Kidney (tissue), 14 donors: ENCODE data around the gene SLC18B1. TPM values are rescaled to one million over a fixed set of nuclear protein-coding genes. Genes with fewer than 3 reads are reported as not detected.

ENCODE experiments used
- DNase-seq, 5 donors: peaks; one replicate each; pipeline ENCODE4 v3.0.0-alpha.2; 2013 to 2020
- FAIRE-seq: peaks from 2 replicates; lab custom pipeline; 2012; peaks lifted over from hg19 to GRCh38; lab: Jason Lieb, UNC
- H3K27ac ChIP-seq, 2 donors: one replicate each; pipeline ENCODE4 v1.7.0; 2013; ENCODE audit warnings: low read depth in 2 of 2, low read length in 2 of 2, inconsistent platforms in 1 of 2
- H3K27me3 ChIP-seq: one replicate; pipeline ENCODE4 v1.7.1; 2013; ENCODE audit warnings: low read length, inconsistent platforms; ENCODE audit not compliant: control insufficient read depth, insufficient read depth
- H3K36me3 ChIP-seq, 3 donors: one replicate each; pipeline versions ENCODE4 v1.7.0 to v1.7.1; 2013; ENCODE audit warnings: low read length in 3 of 3, control low read depth in 1 of 3, inconsistent platforms in 1 of 3; ENCODE audit not compliant: insufficient read depth in 3 of 3, control insufficient read depth in 2 of 3
- H3K4me1 ChIP-seq, 3 donors: one replicate each; pipeline versions ENCODE4 v1.7.0 to v1.7.1; 2013; ENCODE audit warnings: low read length in 3 of 3, inconsistent platforms in 1 of 3, low read depth in 1 of 3; ENCODE audit not compliant: control insufficient read depth in 2 of 3, insufficient read depth in 2 of 3
- H3K4me3 ChIP-seq, 3 donors: one replicate each; pipeline versions ENCODE4 v1.7.0 to v1.8.1; 2013; ENCODE audit warnings: low read length in 3 of 3, control low read depth in 1 of 3, inconsistent platforms in 1 of 3
- H3K9ac ChIP-seq, 3 donors: one replicate each; pipeline versions ENCODE4 v1.7.0 to v1.7.1; 2013; ENCODE audit warnings: low read length in 3 of 3, control low read depth in 1 of 3, inconsistent platforms in 1 of 3
- H3K9me3 ChIP-seq, 3 donors: one replicate each; pipeline versions ENCODE4 v1.7.0 to v1.7.1; 2013; ENCODE audit warnings: low read length in 3 of 3, control low read depth in 1 of 3, inconsistent platforms in 1 of 3; ENCODE audit not compliant: control insufficient read depth in 2 of 3, insufficient read depth in 1 of 3
- CTCF ChIP-seq: IDR thresholded peaks from 3 replicates; pipeline ENCODE4 v1.5.1; 2012; ENCODE audit warnings: mild to moderate bottlenecking, moderate library complexity, borderline replicate concordance; ENCODE audit not compliant: insufficient read depth; ENCODE audit errors: extremely low read depth
- intact Hi-C: fragments of 100-400 bp; cut with DNase I; formaldehyde crosslinking; loops from one replicate; pipeline ENCODE4 v1.11.1; 2022
- polyA plus RNA-seq: library from polyadenylated mRNA; stranded (reverse); fragments of 350-450 nt; fragmentation: Illumina TruSeq; extraction: RNeasy Lipid Tissue Mini Kit (QIAGEN cat#74804); gene quantifications from one replicate; pipeline ENCODE4 v1.2.3, GENCODE V29; 2014; ENCODE audit warnings: low read depth, low replicate concordance; ENCODE audit not compliant: insufficient read depth
- total RNA-seq: library from RNA; stranded (reverse); fragmentation: NEBNext Ultra II Directional; extraction: Animal tissue kit (Norgen Biotek cat#: 25700); gene quantifications from one replicate; pipeline ENCODE4 v1.2.1, GENCODE V29; 2021
- donor health status: control.
- donor health status: control.
- donor health status: control.
- donor health status: control.
- donor health status: control.
- donor health status: DM: yes; HTN: yes; CAD: no.
- donor health status: Normal renal cell carcinoma (clear cell type).

The SLC18B1 gene
- total and polyA plus RNA-seq, 2 donors from 2014 or later, result 16.9 to 17.2 TPM

GRCh38 chr6:132765560-132765959, 32.9 kb downstream of the SLC18B1 start:
- peak in 1 of 5 donors; percentile 7 for DNase-seq
- FAIRE-seq, result no peak
- Histone ChIP-seq H3K27ac (no peak overlapping the region), H3K9me3 (no peaks in the 10 kb centered on the region), H3K4me3 (no peak overlapping the region), H3K27me3 (no peaks in the 10 kb centered on the region), H3K36me3 (no peaks in the 10 kb centered on the region), H3K4me1 (peaks cover 0 to 9% (median 8%) of the 10 kb centered on the region in 3 donors), H3K9ac (no peak overlapping the region)
- intact Hi-C loops, result no loop called here
- no peak for TF ChIP-seq CTCF

- no peak for FAIRE-seq
Measured at GRCh38 chr6:132764370-132764769, 34.1 kb downstream of the SLC18B1 start.

GRCh38 chr6:132763269-132763668, 35.2 kb downstream of the SLC18B1 start:
- no peaks in the 10 kb centered on the region for H3K9me3 ChIP-seq
- H3K36me3 ChIP-seq, result no peaks in the 10 kb centered on the region
- H3K9ac ChIP-seq, result no peak overlapping the region
- no peak for FAIRE-seq
- no peaks in the 10 kb centered on the region for H3K27me3 ChIP-seq
- H3K4me3 ChIP-seq, result no peak overlapping the region
- H3K27ac ChIP-seq, result no peak overlapping the region
- peaks cover 0 to 9% (median 8%) of the 10 kb centered on the region in 3 donors for H3K4me1 ChIP-seq
- DNase-seq, result peak in 4 of 5 donors; percentile 21 to 75 (median 37)
- intact Hi-C loops, result no loop called here
- TF ChIP-seq CTCF, result no peak

More at GRCh38 chr6:132764370-132764769, 34.1 kb downstream of the SLC18B1 start:
- DNase-seq, result peak in 4 of 5 donors; percentile 15 to 70 (median 48)
- no peaks in the 10 kb centered on the region for H3K36me3 ChIP-seq
- TF ChIP-seq CTCF, result no peak
- peaks cover 0 to 9% (median 8%) of the 10 kb centered on the region in 3 donors for H3K4me1 ChIP-seq
- H3K9me3 ChIP-seq, result no peaks in the 10 kb centered on the region
- no peak overlapping the region for H3K4me3 ChIP-seq
- H3K9ac ChIP-seq, result no peak overlapping the region
- no peaks in the 10 kb centered on the region for H3K27me3 ChIP-seq
- H3K27ac ChIP-seq, result no peak overlapping the region
- intact Hi-C loops, result no loop called here

GRCh38 chr6:132760256-132760655, 38.2 kb downstream of the SLC18B1 start:
- FAIRE-seq (no peak), DNase-seq (no peak)
- H3K4me1 ChIP-seq, result peaks cover 0 to 9% (median 8%) of the 10 kb centered on the region in 3 donors
- H3K9me3 ChIP-seq, result no peaks in the 10 kb centered on the region
- H3K9ac ChIP-seq, result no peak overlapping the region
- no peak for TF ChIP-seq CTCF
- H3K27me3 ChIP-seq, result no peaks in the 10 kb centered on the region
- H3K4me3 ChIP-seq, result no peak overlapping the region
- no peak overlapping the region for H3K27ac ChIP-seq
- H3K36me3 ChIP-seq, result no peaks in the 10 kb centered on the region
- intact Hi-C loops, result no loop called here
